ENCODE results near the gene PFKL. TPM values are rescaled to one million over a fixed set of nuclear protein-coding genes. Genes with fewer than 3 reads are reported as not detected.
A peak's percentile ranks its signal among the peaks of the same experiment; 100 is the strongest.
"Not testable (repeated sequence)": the region's sequence is repeated elsewhere in the genome, so short reads cannot be mapped to it uniquely, and the experiment has no call there.

The PFKL gene
- total RNA-seq, 1 experiment from 2014 or later = 70.6 TPM

DNA sequence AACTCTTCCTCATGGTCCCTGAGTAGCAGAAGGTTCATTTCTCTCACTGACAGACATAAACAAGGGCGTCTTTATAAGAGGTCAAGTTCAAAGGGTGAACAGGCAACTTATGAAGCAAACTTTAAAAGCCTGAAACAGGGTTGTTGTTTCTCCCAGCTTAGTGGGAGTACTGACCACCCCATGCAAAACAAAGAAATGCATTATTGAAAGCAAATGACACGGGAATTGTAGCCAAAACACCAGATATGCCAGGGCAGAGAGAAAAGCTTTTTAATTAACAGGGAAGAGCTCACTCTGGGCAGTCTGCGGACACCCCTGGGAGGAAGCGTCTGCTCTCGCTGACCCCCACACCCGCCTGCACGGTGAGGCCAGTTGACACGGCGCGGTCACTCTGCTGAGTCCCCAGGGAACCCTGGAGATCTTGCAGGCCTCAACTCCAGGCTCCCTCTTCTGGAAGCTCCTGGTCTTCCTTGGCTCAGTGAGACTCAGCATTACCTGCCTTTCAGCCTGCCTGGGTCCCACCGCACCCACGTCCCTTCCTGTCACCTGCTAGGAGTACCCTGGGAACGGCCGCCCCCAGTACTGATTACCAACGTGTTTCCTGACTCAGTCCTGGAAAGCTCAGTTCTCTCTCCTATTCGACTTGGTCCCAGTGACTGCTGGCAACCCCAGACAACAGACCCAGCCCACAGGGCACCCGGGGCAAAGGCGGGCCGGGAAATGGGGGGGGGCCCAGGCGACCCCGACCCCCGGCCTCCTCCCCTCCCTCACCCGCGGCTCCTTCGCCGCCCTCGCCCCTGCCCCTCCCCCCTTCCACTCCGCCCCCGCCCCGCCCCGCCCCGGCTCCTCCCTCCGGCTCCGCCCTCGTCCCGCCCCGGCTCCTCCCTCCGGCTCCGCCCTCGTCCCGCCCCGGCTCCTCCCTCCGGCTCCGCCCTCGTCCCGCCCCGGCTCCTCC lies 38.4 kb downstream of the PFKL start:
- peak; percentile 18 for DNase-seq (ENCODE audit: low read depth)

DNA sequence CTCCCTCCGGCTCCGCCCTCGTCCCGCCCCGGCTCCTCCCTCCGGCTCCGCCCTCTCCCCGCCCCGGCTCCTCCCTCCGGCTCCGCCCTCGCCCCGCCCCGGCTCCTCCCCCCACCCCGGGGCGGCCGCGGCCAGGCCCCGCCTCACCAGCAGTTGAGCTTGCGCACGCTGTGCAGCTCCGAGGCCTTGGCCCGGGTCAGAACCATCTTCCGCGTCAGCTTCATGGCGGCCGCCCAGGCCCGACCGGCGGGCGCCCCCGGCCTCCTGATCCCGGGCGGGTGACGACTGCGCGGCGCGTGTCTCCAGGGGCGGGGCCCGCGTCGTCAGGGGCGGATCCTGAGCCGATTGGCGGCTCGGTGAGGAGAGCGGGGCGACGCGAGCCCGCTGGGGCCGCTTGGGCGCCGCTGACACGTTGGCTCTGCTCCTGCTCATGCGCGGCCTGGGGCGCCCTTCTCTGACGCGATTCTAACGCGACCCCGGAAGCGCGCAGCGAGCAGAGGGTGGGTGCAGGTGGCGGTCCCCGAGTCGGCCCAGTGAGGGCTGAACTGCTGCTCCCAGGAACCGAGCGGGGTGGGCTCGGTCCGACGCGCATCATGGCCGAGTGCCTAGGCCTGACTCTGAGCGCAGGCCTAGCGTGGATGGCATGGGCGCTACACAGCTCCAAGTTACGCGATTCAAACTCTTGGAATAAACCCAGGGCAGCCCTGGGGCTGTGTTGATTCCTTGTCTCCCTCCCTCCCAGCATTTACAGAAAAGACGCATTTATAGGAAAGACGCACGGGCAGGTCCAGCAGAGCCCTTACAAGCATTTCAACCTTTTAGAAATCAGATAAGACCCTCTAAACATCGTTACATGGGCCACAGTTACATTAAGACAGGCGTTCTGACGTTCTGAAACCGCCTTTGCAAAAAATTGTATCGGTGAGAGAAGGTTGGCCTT lies 39.4 kb downstream of the PFKL start, which contains the start of gene CFAP410:
Gene CFAP410 (minus strand): TSS at position 420 of the 940 bp plus-strand sequence. CDS start 196 bp downstream, at position 224.
- peak; percentile 89 for DNase-seq (ENCODE audit: low read depth)

DNA sequence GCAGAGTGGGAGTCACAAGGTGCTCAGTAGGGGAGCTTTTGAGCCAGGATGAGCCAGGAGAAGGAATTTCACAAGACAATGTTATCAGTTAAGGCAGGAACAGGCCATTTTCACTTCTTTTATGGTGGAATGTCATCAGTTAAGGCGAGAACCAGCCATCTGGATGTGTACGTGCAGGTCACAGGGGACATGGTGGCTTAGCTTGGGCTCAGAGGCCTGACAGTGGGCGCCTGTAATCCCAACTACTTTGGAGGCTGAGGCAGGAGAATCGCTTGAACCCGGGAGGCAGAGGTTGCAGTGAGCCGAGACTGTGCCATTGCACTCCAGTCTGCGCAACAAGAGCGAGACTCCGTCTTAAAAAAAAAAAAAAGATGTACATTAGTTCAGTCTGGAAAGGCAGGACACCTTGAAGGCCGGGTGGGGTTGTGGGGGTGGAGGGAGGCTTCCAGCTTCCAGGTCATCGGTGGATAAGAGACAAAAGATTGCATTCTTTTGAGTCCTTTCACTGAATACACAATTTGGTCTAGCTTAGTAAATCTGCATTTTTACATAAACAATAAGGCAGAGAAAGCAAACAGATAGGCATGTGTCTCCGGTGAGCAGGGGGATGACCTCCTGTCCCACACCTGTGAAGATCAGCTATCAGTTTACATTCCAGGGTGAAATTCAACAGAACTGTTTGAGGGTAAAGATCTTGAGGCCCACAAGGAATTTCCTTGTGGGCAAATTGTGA lies 42.0 kb downstream of the PFKL start:
- DNase-seq (ENCODE audit: low read depth) = not testable (repeated sequence)

DNA sequence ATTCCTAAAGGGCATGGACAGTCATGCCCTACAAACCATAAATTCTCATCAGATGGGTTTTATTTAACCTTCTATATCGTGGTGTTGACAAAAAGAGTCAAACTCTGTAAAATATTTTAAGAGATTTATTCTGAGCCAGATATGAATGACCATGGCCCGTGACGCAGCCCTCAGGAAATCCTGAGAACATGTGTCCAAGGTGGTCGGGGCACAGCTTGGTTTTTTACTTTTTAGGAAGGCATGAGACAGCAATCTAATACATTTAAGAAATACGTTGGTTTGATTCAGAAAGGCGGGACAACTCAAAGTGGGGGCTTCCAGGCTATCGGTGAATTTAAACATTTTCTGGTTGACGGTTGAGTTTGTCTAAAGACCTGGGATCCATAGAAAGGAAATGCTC lies 43.1 kb downstream of the PFKL start:
- not testable (repeated sequence) for DNase-seq (ENCODE audit: low read depth)

DNA sequence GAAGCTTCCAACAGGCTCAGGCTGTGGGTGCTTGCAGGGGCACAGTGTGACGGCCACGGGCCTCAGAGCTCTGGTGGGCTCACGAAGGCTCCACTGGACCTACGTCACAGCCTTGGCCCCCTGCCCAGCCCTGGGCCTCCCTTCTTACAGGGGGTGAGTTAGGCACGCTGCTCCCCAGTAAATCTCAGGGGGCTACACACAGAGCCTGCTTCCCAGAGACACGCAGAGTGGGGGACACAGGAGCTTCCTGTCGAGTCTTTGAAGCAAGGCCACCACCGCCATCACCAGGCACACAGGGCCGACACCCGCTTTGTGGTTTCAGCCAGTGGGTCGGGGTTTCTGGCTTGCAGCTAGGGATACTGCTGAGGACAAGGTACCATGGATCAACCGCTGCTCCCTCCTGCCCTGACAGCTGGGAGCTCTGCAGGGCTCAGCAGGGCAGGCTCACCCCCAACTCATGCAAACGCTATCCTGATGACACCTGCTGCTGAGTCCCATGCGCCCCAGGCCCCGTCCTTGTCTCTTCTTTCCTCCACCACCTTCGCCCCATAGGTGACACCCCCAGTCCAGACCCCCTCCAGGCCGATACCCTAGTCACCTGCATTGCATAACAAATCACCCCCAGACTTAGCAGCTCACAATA lies 44.8 kb downstream of the PFKL start:
- DNase-seq (ENCODE audit: low read depth) = no peak

DNA sequence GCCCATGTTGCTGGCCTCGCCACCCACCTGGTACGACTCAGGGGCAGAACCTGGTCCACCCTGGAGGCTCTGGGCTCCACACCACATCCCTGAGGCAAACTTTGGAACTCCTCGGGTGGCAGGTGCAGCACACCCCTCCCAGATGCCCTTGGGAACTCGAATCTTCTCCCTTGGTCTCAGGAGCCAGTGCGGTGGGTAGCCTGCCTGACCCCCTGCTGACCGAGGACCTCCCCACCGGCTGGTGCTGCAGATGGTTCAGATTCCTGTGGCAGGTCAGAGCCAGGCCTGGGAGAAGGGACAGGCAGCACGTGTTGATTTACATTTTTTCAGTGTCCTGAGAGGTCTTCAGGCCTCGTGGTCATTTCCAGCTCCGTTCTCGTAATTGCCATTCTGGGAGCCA lies 45.6 kb downstream of the PFKL start:
- no peak for DNase-seq (ENCODE audit: low read depth)

DNA sequence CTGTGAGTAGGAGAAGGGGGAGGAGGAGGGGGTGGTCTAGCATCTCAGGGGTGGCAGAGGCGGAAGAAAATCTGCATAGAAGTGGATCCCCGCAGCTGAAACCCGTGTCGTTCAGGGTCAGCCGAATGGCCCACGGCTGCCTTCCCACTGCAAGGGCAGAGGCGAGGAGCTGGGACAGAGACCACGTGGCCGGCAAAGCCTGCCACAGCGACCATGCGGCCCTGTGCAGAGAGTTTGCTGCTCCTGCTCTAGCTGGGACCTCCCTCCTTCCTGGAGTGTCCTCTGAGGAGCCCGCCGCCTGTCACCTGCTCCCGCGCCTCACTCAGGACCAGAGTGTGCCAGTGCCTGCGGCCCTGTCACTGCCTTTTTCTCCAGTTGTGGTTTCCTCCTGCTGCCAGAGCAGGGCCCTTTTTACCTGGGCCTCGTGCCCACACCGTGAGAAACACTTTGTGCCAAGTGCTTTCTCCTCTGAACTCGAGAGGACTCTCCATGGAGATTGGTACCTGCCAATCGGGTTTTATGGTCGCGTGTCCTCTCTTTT lies 48.1 kb downstream of the PFKL start:
- no peak for DNase-seq (ENCODE audit: low read depth)

DNA sequence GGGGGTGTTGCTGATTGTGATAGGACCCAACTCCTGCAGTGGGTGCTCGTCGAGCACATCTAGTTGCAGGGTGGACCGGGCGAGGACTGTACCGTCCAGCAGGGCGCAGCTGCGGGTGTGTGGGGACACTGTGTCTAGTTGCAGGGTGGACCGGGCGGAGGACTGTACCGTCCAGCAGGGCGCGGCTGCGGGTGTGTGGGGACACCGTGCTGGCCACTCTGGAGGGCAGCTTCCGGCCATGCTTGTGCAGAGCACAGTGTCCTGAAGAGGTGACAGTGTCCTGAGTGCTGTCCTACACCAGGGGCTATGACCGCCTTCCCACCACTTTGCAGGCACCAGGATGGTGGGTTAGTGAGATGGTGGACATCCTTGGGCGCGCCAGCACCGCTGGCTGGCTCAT lies 49.0 kb downstream of the PFKL start:
- DNase-seq (ENCODE audit: low read depth) = no peak

DNA sequence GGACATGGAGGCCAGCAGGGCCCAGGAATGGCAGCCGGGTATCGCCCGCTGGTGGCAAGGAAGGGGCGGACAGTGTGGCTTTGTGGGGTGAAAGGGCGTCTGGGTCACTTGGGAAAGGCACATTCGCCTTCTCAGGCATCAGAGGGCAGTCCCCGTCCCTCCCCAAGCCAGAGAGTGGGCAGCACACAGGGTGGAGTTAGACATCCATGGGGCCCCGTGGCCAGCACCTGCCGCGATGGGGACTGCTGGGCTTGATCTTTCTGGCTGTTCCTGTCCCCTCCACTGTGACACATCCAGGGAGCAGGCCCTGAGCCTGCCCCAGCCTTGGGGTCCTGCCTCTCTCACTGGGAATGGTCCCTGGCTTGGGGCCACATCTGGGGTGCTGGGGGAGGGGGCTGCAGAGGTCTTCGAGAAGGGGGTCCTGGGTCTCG lies 49.6 kb downstream of the PFKL start:
- DNase-seq (ENCODE audit: low read depth) = no peak

DNA sequence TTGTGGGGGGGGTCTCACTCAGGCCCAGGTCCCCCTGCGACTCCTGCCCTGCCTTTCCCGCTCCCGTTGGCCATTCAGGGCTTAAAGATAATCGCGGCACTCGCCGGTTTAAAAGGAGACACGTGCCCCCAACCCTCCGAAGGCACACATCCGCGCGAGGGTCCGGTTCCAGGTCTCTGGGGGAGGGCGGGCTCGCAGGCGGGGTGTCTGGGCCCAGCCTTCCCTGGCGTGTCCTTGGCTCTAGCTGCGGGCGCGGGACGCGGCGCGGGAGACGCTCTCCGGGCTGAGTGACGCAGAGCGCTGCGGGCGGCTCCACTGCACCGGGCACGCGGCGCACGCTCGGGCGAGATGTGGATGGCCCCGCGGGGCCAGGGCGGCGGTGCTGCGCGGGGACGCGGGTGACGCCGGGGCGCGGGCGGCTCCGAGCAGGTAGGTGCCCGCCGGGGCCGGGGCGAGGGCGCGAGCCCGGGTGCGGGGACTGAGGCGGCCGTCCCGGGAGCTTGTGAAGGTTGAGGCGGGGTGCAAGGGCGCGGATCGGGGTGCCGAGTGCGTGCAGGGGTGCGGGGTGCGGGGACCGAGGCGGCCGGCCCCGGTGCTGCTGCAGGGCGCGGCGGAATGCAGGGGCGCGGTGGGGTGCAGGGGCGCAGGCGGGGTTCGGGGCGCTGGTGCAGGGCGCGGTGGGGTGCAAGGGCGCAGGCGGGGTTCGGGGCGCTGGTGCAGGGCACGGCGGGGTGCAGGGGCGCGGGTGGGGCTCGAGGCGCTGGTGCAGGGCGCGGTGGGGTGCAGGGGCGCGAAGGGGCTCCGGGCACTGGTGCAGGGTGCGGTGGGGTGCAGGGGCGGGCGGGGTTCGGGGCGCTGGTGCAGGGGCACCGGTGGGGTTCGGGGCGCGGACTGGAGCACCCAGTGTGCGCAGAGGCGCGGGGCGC lies 50.3 kb downstream of the PFKL start:
- DNase-seq (ENCODE audit: low read depth) = no peak

DNA sequence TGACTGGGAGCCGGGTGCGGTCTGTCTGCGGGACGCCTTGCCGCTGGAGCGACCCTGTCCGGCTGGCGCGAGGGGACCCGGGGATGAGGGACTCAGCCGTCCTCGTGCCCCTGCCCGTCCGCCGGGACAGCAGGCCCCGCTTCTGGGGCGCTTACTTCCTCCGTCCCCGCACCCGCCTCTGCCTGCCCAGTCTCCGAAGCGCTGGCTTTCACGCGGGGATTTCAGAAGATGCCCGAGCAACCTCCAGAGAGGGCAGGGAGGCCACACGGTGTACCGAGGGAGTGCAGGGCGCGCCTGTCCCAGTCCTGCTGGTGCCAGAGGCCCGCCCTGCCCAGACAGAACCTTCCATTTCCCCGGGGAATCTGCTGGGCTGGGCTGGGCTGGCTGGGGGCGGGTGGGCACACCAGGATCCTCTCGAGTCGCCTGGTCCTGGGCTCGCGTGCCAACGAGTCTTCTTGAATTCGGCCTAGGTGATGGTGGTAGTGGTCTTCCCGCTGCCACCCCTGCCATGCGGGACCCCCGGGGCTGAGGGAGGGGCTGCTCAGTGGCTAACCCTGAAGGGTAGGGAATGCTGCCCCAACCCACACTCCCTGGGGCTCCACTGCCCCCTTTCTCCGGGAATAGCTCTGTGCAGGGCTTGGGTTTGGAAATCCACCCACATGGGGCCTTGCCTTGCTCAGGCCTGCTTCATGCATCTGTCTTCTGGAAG lies 51.1 kb downstream of the PFKL start:
- no peak for DNase-seq (ENCODE audit: low read depth)

DNA sequence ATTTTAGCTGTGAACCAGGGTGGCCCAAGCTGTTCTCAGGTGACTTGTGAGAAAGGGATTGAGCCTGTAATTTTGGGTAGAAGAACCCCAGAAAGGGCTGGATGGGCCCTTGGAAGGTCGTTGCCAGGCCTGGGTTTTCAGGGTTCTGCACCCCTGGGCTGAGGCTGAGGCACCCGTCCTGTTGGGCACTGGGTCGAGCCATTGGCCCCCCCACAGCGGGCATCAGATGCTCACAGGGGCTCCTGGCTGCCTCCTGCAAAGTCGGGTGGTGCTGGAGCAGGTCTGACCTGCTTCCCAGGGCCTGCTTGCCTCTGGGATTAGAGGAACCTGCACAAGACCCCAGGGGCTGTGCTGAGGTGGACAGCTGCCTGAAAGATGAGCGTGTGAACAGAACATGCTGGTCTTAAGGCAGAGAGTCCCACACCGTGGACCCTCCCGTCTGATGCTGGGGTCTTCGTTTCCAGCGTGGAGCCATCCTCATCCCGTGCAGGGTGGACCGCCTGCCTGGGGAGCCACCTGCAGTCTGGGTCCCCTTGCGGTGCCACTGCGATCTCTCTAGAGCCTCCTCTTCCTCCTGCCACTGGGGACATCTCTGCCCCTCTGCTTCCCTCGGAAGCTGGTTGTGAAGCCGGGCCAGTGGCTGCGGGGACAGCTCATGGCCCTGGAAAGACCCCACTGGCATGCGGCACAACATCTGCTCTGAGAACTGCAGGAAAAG lies 51.8 kb downstream of the PFKL start:
- DNase-seq (ENCODE audit: low read depth) = no peak

DNA sequence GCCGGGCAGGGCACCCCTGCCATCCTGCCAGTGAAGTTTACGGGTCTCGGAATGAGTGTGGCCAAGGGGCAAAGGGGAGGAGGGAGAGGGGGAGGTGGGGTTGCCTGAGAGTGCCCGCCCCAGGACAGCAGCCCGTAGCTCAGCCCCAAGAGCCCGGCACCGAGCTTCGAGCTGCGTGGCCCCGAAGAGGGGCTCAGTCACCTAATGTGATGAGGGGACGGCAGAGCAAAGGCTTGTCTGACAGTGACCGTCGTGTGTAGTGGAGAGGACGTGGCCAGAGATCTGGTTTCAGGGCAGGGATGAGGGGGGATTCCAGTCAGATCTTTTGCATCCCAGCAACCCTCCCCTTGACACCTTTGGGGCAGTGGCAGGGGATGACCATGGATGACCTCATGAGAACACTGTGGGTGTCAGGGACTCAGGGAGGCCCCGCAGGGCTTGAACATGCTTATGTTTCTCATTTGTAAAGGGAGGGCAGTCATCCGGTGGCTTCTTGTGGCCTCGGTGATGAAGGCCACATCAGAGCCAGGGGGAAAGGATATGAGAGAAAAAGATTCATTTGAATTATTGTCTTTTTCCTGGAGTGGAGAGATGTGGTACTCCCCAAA lies 52.5 kb downstream of the PFKL start:
- no peak for DNase-seq (ENCODE audit: low read depth)

DNA sequence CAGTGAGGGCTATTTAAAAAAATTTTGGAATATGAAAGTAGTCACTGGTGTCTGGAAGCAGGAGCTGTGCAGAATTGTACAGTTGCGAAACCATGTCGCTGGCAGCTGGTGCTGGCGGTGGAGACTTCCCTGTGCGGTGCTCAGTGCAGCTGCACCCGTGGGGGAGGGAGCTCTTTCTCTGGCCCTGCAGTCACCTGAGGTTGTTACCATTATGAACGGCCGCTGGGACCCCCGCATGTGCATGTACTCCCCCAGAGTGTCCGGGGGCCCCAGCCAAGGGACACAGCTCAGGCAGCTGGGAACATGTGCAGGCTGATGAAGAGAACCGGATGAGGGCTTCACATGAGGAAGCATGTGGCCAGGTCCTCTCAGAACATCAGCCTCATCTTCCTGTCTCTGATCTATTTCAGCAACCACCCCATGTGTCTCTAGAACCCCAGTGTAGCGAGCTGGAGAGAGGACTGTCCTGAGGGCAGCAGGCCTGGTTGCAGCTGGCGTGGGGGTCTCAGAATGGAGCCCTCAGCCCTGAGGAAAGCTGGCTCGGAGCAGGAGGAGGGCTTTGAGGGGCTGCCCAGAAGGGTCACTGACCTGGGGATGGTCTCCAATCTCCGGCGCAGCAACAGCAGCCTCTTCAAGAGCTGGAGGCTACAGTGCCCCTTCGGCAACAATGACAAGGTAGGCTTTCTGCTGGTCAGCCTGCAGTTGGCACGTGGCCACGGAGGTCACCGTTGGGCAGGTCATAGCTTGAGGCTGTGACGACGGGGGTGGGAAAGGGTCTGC lies 53.5 kb downstream of the PFKL start, which contains the start of gene TRPM2:
Gene TRPM2 (plus strand): TSS at position 431 of the 780 bp plus-strand sequence. CDS start 80 bp downstream, at position 511.
- DNase-seq (ENCODE audit: low read depth) = no peak

DNA sequence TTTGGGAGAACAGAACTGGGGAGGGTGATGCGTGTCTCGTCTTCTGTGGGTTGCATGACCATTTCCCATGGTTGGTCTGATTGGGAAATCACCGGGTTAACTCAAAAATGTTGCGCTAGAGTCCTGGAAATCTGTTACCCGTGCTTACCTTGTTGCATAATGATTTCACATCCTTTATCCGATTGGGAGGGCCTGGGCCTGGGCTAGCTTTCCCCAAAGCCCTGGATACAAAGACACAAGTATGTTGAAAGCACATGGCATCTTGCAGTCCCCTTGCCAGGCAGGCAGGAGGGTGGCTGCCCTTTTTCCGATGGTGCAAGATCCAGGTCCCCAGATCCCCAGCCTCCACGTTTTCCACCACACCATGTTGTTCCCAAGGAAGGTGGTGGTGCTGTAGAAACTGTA lies 54.1 kb downstream of the PFKL start:
- no peak for DNase-seq (ENCODE audit: low read depth)
